Measurements from ENCODE around the gene ATP8A2.

DNA sequence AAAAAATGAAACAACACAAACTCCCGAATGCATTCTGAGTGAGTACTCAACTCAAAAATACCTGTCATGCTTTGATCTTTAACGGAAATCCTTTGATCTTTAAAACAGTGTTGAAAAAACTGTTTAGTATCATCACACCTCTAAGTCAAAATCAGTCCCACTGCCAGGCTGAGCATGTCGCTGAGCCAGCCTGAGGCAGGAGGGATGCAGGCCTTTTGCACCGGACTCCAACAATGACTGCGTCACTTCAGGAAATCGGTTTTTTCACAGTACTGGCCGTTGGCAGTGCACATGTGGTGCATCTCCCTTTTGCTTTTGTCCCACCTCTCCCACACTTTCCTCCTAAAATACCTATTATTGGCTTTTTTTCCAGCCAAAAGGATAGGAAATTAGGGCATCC lies 601.8 kb downstream of the ATP8A2 start:
- TF ChIP-seq, protein P1, sequence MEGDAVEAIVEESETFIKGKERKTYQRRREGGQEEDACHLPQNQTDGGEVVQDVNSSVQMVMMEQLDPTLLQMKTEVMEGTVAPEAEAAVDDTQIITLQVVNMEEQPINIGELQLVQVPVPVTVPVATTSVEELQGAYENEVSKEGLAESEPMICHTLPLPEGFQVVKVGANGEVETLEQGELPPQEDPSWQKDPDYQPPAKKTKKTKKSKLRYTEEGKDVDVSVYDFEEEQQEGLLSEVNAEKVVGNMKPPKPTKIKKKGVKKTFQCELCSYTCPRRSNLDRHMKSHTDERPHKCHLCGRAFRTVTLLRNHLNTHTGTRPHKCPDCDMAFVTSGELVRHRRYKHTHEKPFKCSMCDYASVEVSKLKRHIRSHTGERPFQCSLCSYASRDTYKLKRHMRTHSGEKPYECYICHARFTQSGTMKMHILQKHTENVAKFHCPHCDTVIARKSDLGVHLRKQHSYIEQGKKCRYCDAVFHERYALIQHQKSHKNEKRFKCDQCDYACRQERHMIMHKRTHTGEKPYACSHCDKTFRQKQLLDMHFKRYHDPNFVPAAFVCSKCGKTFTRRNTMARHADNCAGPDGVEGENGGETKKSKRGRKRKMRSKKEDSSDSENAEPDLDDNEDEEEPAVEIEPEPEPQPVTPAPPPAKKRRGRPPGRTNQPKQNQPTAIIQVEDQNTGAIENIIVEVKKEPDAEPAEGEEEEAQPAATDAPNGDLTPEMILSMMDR (IDR thresholded peaks at IDR 0.05; ENCODE audit: poor library complexity, severe bottlenecking): no peak
- TF ChIP-seq POLR2AphosphoS5 (IDR thresholded peaks at IDR 0.05): no peak
